Activated gamma-delta T cell treated with Interleukin-2 at 50 U/mL for 16 hours (primary cell): ENCODE data around the gene CCL1.

Source experiments
- DNase-seq: peaks from one replicate; pipeline ENCODE4 v3.0.0-alpha.2; 2020

Gene CCL1

DNA sequence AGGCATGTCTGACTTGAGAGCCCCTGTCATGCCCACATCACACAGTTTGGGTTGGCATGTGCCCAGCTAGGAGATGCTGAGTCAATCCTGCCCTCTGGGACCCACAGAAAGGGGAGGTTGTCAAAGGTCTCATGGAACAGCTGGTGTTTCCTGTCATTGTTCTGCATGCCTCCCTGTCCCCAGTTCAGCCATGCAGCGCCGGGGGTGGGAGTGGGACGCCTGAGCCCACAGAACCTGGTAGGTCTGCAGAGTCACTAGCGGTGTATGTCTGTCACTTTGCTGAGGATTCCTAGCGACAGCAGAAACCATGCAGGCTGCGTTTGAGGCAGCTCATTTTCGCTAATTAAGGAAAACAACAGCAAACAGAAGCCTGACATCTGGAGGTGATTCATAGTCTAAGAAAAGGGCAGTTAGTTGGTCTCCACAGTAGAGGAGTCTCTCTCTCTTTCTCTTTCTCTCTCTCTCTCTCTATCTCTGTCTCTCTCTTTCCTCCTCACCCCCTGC, 19.6 kb upstream of the CCL1 start:
- DNase-seq = no peak

DNA sequence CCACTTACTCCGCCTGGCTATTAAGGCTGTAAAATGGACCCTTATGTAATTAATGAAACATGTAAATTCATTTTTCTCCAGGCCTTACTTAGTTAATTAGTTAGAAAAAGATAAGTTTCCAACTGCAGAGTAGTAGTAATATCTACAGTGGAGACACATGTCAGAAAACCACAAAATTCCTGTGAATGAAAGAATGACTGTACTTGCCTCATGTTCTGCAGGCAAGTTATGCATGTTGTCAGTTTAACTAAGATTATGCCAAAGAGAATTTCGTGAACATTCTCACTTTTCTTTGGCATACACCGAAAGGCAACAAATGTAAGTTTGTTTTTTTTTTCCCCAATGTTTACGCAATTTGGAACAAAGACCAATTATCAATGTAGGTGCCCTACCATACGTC, 16.8 kb upstream of the CCL1 start:
- no peak for DNase-seq

DNA sequence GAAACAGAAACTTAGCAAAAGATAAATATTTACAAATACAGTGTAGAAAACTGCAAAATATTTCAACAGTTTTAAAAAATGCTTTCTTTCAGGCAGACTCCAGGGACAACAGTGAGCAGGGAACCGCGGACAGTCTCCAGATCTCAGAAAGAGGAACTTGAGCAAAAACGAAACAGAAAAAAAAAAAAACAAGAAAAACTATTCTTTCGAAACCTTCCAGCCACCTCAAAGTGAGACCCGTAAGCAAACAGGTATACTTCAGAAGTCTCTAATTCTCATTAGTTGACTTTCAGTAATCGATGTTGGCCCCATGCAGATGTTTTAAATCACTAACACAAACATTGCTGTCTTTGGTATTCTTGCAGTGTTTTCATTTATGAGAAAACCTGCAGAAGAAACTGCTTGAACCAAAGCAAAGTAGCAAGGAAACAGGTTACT, 15.7 kb upstream of the CCL1 start:
- DNase-seq = no peak

DNA sequence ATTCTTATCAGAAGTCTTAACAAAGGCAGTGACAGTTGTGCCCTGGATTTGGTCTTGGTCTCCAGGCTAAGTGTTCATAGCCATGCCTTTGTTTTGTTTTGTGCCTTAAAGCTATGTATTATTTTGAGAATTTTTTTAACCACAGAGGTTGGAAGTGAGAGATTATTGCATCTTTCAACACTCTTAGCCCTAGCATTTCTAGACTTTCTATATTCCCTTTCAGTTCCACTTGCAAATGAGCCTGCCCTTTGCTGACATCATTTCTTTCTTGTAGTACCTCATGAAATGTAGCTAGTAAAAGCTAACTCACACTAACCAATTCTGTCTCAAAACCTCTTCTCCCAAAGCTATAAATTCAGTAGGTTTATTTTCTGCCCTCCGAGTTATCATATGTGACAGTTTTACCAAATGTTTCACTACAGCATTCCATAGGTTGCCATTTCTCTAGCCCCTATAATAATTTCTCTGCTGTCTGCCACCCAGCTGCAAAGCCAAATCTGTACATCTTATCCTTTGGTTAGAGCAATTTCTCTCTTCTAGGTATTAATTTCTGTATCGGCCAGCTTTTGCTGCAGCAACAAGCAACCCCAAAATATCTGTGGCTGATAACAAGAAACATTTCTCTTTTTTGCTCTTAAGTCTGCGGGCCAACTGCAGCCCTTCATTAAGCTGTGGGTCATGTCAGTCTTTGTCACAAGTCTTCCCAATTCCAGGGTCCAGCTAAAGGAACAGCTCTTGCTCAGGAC, 14.2 kb upstream of the CCL1 start:
- DNase-seq = no peak

DNA sequence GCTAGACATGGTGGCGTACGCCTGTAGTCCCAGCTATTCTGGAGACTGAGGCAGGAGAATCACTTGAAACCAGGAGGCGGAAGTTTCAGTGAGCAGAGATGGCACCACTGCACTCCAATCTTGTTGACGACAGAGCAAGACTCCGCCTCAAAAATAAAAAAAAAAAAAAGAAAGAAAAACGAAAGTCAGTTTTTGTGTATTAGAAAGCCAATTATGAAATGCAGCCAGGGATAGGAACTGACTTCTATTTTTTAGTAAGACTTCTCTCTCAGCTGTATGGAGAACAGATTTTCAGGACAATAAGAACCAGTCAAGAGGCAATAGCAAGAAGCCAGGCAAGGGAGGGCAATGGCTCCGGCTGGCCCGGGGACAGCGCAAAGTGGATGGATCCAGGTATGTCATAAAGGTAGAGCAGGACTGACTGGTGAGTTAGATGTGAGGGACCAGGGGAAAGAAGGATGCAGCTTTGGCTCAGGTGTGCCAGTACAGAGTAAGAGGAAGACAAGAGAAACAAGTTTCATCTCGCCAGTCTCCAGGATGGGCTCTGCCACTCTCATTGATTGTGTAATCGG, 12.5 kb upstream of the CCL1 start:
- no peak for DNase-seq

DNA sequence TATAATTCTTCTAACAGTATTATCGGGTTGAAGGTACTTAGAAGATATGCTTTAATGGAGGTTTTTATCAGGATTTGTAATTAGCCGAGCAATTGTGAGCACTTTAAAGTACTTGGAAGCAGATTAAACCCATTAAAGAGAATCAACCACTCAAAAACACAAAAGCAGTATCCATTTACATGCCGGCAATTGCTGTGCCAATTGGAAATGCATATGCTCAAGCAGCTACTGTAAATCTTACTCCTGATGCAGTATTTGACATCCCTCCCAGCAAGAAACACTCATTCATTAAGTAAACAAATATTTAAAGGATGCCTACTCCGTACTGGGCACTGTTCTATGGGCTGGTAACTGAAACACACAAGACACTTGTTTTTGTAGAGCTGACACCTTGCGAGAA, 11.4 kb upstream of the CCL1 start:
- DNase-seq = no peak

DNA sequence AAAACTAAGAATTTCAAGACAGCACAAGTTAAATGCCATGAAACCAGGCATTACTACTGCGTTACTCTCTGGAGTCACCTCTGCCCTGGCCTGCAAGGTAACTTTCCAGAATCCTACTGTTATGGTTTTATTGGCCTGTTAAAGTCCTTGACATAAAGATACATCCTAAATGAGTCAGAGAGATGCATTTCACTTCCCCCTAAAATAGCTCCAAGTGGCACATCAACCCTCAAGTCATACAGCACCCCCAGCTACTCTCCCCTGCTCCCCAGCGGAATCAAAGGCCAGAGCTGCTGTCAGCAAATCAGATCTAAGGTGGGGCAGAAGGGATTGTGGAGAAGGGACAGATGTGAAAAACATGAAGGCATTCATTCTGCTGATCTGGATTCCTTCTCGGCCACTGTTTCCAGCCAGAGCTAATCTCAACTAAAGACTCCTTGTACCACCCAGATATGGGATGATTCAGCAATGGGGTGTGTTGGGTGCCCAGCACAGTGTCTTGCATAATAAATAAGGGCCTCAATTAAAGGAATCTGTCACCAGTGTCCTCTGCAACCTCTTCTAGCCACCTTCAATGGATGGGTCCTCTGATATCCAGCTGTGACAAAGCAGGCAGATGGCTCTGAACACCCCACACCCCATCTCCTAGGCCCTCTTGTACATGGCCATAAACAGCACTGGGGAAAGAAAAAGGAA, 8.5 kb upstream of the CCL1 start:
- no peak for DNase-seq

DNA sequence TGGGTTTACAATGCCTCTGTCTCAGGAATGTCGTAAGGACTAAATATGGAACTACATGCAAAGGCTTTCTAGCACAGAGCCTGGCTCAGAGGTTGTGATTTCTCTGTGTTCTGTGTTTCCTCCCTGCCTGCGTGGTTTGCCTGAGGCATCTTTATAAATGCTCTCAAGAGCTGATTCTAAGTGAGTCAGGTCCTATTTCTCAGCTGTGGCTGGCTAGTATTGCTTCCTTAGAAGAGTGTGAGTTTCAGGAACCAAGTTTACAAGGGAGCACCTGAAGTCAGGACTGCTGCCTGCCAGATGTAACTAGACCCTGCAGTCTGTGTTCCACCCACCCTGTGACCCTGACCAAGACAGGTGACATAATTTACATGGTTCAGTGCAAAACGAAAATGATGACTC, 8.0 kb upstream of the CCL1 start:
- DNase-seq = no peak

DNA sequence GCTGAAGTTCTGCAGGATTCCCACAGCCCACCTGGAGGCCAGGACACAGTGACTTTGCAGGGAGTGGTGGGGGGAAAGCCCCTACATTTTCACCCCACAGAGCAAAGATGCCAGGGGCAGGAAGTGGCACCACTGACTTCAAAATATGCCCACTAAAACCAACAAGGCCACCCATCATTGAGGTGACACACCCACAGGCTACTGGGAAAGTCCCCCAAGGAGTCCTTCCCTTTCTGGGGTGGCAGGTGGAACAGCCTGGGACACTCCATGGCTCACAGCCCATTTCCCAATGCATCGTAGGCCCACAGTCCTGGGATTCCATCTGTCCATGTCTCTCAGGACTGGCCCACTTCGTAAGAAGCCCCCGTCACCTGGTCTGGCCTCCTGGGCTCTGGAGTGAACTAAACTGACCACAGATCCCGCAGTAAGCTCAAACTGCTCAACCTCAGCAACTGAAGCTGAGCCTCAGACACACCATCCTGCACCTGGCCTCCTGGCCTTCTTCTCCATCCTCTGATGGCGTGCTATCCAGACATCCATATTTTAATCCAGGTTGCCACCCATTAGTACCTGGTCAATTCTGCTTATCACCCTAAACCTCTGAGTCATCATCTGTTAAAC, 7.5 kb upstream of the CCL1 start:
- DNase-seq = no peak

DNA sequence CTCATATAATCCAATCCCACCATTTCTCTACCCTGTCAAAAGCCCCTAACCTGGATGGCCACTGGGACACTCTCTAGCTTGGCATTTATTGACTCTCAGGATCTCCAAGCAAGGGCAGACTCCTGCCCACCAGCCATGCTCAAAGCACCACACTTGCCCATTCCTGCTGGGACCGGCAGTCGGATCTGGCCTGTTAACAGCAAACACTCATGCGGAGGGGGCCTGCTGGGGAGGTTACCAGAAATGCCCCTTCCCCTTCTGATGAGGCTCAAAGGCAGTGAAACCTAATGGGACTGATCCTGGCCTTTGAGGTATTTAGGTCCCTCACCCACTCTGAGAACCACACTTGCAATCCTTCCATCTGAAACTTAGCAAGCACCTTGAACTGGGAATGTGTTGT, 6.5 kb upstream of the CCL1 start:
- no peak for DNase-seq

DNA sequence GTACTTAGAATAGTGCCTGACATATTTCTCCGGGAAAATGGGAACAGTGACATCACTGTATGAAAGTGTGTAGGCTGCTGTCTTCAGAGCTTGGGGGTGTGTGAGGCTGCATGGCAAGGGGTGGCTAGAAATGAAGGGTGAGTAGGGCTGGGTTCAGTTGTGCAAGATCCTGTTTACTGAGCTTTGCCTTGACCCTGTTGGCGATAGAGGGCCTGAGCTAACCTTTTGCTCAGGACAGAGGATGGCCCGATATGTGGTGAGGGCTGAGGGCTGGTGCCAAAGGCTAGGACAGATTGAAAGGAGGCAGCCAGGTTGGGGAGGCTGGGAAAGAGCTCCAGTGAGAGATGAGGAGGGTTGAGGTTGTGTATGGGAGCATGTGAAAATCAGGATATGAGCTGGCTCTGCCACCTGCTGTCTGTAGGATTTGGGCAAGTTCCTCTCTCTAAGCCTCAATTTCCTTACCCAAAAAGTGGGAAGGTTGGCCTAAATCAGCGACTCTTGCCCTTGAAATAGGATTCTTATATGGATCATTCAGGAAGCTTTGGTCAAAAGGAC, 6.0 kb upstream of the CCL1 start:
- no peak for DNase-seq

DNA sequence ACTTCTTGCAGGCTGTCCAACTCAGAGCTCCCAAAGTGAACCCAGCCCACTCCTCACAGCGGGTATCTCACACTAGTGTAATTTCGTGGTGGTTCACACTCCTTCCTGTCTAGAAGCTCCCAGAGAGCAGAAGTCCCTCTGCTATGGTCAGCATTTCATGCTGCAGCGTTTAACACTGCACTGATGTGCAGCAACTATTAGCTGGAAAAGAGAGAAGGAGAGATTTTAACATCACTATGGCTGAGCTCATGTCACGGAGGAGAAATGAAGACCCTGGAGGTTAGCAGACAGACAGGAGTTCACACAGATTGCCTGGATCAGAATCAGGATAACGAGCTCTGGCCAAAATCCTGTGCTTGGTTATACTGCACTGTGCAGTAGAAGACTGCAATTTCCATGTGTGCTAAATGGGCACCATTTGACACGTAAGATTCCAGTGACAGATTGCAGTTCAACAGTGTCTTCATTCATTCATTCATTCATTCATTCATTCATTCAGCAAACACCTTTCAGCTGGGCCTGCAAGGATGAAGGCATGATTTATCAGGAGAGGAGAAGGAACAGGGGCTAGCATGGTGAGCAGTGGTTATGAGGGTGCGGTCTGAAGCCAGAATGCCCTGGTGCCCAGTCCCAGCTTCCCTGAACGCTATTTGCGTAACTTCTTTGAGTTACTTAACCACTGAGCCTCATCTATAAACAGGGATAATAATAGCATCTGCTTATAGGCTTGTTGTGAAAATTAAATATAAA, 5.3 kb upstream of the CCL1 start:
- no peak for DNase-seq

DNA sequence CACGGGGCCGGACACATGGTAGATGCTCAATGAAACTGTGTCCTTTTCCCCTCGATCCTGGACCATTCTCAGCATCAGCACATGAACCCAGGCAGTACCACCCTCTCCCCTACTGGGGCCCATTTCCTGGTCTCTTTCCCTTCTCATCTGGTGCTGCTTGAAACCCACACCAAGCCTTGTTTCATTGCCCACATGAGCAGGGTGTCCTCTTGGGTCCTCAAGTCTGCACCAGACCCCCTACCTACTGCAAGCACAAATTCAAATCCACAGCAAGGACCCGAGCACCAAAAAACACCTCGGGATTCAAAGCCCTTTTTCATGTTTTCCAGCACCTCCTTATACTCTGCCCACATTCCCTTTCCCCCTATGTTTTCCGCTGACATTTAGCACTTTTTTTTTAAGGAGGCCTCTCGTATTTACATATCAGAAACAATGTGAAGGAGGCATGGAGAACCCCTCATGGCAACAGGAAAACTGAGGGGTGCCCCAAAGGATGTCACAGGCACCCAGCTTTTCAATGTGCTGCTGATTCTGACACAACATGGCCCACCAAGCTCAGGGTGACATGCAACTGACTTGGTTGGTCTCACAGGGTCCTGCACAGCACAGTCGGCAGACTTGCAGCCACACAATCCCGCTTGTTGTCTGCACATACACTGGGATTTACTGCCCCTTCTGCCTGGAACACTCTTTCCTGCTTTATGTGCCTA, 4.6 kb upstream of the CCL1 start:
- DNase-seq = no peak

DNA sequence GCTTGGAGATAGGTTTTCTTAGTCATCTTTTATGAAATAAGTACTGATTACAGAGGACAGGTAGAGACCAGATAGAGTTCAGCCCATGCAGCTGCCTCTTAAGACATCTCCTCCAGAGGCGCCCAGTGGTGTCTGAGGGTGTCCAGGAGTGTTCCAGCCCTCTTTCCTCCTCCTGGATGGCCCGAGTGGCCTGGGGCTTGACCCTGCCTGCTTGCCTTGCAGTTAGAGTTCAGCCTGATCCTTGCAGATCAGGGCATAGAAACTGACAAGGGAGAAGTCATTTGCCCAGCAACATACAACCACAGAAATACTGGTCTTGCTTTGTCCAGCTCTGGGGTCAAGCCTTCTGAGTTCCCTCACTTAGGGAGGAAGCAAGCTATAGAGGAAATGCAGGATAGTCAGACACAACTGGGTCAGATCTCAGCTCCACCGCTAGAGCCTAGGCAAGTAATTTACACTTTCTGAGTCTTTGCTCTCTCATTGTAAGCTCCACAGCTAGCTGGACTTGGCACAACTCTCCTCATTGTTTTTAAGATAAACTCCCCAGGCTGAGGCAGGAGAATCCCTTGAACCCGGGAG, 3.6 kb upstream of the CCL1 start:
- DNase-seq = no peak

DNA sequence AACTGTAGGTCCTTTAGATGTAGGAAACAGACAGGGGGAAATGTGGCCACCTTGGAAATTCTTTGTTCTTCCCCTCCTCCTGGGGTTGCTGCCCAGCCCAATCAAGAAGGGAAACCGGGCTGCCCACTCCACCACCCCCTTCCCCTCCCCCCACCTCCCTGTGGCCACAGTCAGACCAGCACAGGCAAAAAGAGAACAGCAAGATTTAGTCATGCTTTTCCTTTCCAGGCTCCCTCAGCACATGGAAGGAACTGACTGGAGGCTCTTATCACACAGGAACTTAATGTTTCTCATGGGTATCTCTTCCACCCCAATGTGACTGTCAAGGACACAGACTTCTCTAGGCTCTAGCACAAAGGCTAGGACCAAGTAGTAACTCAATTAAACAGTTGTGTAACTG, 3.0 kb upstream of the CCL1 start:
- no peak for DNase-seq

DNA sequence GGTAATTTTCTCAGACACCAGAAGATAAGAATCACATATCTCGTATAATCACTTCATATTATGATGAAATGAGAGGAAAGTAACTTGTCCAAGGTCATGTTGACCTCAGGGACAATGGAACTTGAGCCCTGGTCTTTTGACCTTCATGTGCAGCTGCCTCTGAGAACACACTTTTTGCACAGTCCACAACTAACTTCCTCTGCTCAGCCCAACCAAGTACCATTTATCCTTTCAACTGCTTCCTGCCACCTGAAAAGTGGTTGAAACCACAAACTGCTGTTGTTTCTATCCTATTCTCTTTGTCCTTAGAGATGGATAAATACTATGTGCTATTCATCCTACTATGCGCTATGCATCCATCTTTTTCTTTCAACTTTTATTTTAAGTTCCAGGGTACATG, 2.3 kb upstream of the CCL1 start:
- no peak for DNase-seq

DNA sequence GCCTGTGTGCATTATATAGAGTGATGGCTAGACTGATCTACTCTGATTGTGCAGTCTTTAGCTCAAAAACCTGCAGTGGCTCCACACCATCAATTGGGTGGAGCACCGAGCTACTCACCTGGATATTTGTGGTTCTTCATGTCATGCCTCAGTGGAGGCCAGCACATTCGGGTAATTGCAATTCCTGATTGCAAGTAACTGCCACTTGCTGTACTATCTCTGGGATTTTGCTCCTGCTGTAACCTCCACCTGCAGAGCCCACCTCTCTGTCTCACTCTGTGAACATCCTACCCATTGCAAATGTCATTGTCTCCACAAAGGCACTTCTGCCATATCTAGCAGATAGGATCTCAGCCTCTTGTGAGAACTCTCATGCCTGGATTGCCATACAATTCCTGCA, 1.7 kb upstream of the CCL1 start:
- DNase-seq = no peak

DNA sequence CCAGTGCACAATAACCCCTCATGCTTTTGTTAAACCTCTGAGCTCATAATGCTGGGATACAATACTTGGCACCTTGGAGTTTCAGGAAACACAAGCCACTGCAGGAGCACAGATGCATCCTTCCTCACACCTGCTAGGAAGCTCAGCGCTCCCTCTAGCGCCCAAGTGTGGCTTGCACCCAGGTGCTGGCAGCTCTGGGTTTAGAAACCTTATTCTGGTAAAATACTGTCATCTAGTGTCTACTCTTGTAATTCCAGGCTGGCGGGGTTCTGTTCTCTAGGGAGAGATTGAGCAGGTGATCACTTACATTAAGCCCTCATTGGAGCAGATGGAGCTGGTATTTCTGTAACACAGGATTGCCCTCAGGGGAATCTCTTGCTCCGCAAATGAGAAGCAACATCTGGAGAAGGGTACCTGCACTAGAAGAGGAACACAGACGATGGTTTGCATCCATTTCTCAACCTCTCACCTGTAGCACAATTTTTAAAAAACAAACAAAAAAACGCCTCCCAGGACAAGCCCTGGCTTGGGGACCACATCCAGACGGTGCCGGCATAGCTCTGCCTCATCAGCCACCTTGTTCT, 1.5 kb downstream of the CCL1 start:
- DNase-seq = peak; percentile 49

DNA sequence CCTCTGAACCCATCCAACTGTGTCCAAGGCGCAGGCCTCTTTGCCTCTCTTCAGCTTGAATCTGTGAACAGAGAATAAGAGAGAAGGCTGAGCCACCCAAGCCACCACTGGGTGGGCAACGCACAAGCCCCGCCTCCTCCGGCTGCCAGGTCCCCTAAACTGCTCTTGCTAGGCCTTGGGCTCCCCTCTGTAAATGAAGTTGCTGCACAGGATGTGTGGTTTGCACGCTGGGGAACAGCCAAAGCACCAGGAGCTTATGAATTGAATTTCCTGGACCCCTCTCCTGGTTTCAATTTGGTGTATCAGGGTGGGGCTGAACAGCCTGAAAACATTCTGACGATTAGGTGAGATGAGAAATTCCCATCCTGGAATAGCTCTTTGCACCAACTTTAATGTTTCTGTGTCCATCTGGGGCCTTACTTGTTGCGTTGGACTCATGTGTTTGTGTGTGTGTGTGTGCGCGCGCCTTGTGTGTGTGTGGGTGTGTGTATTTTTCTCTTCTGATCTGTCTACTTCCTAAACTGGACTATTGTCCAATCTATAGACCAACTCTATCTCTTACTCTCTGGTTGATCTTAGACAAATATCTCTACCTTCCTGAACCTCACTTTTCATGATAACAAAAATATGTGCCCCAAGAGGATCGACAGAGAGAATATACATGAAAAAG, 2.3 kb downstream of the CCL1 start:
- no peak for DNase-seq

DNA sequence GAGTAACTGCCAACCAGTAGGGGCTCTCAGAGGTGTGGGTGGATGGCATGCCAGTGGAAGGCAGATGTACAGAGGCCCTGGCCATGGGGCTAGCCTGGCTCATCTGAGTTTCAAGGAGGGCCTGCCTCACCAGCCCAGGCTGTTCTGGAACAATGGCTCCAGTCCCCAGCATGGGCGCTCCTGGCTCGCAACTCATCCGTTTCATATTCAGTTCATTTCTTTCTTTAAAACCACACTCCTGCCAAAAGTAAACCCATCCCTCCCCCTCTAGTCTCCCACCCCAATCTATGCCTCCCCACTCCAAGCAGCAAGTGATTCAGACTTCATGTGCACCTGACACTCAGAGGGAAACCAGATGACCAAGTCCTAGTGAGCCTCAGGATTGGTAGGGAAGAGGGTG, 4.4 kb downstream of the CCL1 start:
- no peak for DNase-seq

DNA sequence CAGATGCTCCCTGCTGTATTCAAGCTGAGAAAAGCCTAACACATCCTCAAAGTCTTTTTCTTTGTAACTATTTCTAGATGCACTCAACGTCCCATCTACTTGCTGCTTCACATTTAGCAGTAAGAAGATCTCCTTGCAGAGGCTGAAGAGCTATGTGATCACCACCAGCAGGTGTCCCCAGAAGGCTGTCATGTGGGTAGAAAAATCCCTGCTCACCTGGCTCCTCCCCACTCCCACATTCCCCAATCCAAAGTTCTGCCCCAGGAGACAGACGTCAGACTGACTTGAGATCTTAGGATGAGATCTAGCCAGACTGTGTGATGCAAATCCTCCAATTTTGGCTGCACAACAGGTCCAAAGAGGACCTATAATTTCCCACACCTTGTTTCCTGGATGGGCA, 5.6 kb downstream of the CCL1 start:
- no peak for DNase-seq
